A673 (cell line): ENCODE measurements around the gene THRSP. TPM values are rescaled to one million over a fixed set of nuclear protein-coding genes. Genes with fewer than 3 reads are reported as not detected.

Source experiments
- BruUV-seq: library from RNA; stranded (reverse); fragments of 400-500 nt; replicated peaks from 2 replicates; lab custom pipeline; 2021; lab: Mats Ljungman, UMichigan
- CTCF ChIA-PET: fragments of 300-600 bp; sonication (Branson Sonifier 250); formaldehyde crosslinking; loops from one replicate; lab custom pipeline; 2022; ENCODE audit warnings: antibody characterized with exemption; lab: Charles Lee
- POLR2A ChIA-PET: fragments of 300-600 bp; sonication (Branson Sonifier 250); formaldehyde crosslinking; loops from one replicate; lab custom pipeline; 2022; ENCODE audit warnings: antibody characterized with exemption; ENCODE audit not compliant: low non-redundant PET; lab: Charles Lee
- DNase-seq: peaks from one replicate; pipeline ENCODE4 v3.0.0-alpha.2; 2015; ENCODE audit warnings: low spot score
- H3K27ac ChIP-seq: fragments of 200-600 bp; sonication (generic); 2 replicates; pipeline ENCODE4 v1.5.1; 2016; ENCODE audit warnings: mixed run types, low read depth, mild to moderate bottlenecking, mixed read lengths, antibody characterized with exemption, low read length; ENCODE audit not compliant: poor library complexity, severe bottlenecking
- H3K27me3 ChIP-seq: fragments of 200-600 bp; sonication (generic); replicated peaks from 2 replicates; pipeline ENCODE4 v1.6.1; 2017; ENCODE audit warnings: mixed run types, low read depth, mild to moderate bottlenecking, mixed read lengths, antibody characterized with exemption, low read length; ENCODE audit not compliant: insufficient read depth, poor library complexity
- H3K36me3 ChIP-seq: fragments of 200-600 bp; sonication (generic); 2 replicates; pipeline ENCODE4 v1.6.1; 2016; ENCODE audit warnings: mixed run types, mild to moderate bottlenecking, mixed read lengths, antibody characterized with exemption, low read length; ENCODE audit not compliant: insufficient read depth, poor library complexity, severe bottlenecking
- H3K4me1 ChIP-seq: fragments of 200-600 bp; sonication (generic); 2 replicates; pipeline ENCODE4 v1.6.1; 2017; ENCODE audit warnings: mixed run types, mild to moderate bottlenecking, mixed read lengths, antibody characterized with exemption, low read length; ENCODE audit not compliant: insufficient read depth, poor library complexity, severe bottlenecking
- H3K4me3 ChIP-seq: fragments of 200-600 bp; sonication (generic); 2 replicates; pipeline ENCODE4 v1.5.1; 2016; ENCODE audit warnings: low read depth, mixed run types, mild to moderate bottlenecking, mixed read lengths, low read length; ENCODE audit not compliant: poor library complexity, severe bottlenecking
- H3K9me3 ChIP-seq: fragments of 200-600 bp; sonication (generic); 2 replicates; pipeline ENCODE4 v1.6.1; 2016; ENCODE audit warnings: mixed run types, low read depth, mild to moderate bottlenecking, mixed read lengths, antibody characterized with exemption, low read length; ENCODE audit not compliant: poor library complexity, severe bottlenecking
- EZH2 ChIP-seq: fragments of 200-600 bp; sonication (generic); IDR thresholded peaks from 2 replicates; pipeline ENCODE4 v1.6.1; 2017; ENCODE audit warnings: borderline replicate concordance, low read depth, mild to moderate bottlenecking, mixed read lengths, antibody characterized with exemption, low read length; ENCODE audit not compliant: poor library complexity, severe bottlenecking
- intact Hi-C: fragments of 100-400 bp; cut with micrococcal nuclease; formaldehyde crosslinking; loops from one replicate; pipeline ENCODE4 v1.10.0; 2022; ENCODE audit not compliant: unreplicated experiment
- total RNA-seq: library from RNA; stranded (reverse); gene quantifications from 2 replicates; pipeline ENCODE4 v1.2.3, GENCODE V29; 2021
- TF ChIP-seq, protein P1 (sequence below): fragments of 300-800, 200-600 bp; sonication (generic); conservative IDR thresholded peaks from 2 replicates; pipeline ENCODE4 v1.5.1; 2017; ENCODE audit warnings: low read depth, mild to moderate bottlenecking, antibody characterized with exemption, low read length, moderate library complexity, mixed read lengths

Gene THRSP
- total RNA-seq, 1 experiment from 2014 or later, result not detected

DNA sequence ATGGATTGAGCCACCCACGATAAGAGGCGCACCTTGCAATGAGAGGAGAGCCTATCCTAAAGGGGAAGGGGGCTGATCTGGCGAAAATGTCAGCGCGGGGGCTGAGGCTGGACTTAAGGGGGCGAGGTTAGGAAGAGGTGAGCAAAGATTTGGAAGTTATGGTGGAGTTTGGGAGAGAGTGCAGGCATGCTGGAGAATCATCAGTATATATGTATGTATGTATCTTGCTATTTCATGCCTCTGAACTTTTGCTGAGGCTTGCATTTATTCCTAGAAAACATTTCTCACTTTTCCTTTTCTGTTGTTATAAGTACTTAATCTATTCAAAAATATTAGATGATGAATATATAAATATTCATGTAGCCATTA is 17.2 kb upstream of the THRSP start:
- Histone ChIP-seq H3K27me3 (no peaks in the 10 kb centered on the region), H3K4me1 (peaks cover 14% of the 10 kb centered on the region), H3K36me3 (no peaks in the 10 kb centered on the region), H3K4me3 (no peak overlapping the region), H3K9me3 (no peaks in the 10 kb centered on the region), H3K27ac (no peak overlapping the region)
- CTCF ChIA-PET, result interaction anchor here (0.7 to 1.4 kb wide), 6 partner anchors 9 to 52 kb away, joined by 3 to 6 read pairs (median 4); partner anchors contain the start of gene INTS4
- TF ChIP-seq EZH2, result no peak
- TF ChIP-seq, protein P1, sequence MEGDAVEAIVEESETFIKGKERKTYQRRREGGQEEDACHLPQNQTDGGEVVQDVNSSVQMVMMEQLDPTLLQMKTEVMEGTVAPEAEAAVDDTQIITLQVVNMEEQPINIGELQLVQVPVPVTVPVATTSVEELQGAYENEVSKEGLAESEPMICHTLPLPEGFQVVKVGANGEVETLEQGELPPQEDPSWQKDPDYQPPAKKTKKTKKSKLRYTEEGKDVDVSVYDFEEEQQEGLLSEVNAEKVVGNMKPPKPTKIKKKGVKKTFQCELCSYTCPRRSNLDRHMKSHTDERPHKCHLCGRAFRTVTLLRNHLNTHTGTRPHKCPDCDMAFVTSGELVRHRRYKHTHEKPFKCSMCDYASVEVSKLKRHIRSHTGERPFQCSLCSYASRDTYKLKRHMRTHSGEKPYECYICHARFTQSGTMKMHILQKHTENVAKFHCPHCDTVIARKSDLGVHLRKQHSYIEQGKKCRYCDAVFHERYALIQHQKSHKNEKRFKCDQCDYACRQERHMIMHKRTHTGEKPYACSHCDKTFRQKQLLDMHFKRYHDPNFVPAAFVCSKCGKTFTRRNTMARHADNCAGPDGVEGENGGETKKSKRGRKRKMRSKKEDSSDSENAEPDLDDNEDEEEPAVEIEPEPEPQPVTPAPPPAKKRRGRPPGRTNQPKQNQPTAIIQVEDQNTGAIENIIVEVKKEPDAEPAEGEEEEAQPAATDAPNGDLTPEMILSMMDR, result peak; percentile 6; the same call in 1 of the 2 replicates
- no peak for DNase-seq
- POLR2A ChIA-PET, result no interaction called here
- intact Hi-C loops, result loop anchor here (1.0 to 5.0 kb wide), 2 partner anchors 52 to 269 kb away; partner anchors contain the start of gene INTS4
- no TSS peak for BruUV-seq

GRCh38 chr11:78048561-78048960 is 15.1 kb upstream of the THRSP start:
- Histone ChIP-seq H3K27ac (no peak overlapping the region), H3K36me3 (no peaks in the 10 kb centered on the region), H3K4me3 (no peak overlapping the region), H3K9me3 (no peaks in the 10 kb centered on the region), H3K27me3 (no peaks in the 10 kb centered on the region), H3K4me1 (peaks cover 12% of the 10 kb centered on the region)
- DNase-seq, result no peak
- no TSS peak for BruUV-seq
- intact Hi-C loops, result loop anchor here (5.0 kb wide), 1 partner anchor 271 kb away; no protein-coding TSS in a partner anchor
- POLR2A ChIA-PET, result interaction anchor here (0.7 kb wide), 1 partner anchor 440 kb away, joined by 3 read pairs; no protein-coding TSS in a partner anchor
- CTCF ChIA-PET, result no interaction called here
- TF ChIP-seq EZH2, result no peak
- TF ChIP-seq, protein P1, result no peak

DNA sequence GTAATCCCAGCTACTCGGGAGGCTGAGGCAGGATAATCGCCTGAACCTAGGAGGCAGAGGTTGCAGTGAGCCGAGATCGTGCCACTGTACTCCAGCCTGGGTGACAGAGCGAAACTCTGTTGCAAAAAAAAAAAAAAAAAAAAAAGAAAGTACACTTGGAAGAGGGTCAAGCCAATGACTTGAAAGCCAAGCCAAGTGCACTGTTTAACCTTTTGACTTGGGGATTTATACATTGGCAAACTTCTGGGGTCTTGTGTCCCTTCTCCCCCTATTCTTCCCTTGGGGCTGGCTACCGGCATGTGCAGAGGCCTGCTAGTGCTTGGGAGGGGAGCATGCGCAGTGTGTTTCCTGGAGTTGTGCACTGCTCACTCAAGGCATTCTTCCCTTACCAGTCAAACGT is 14.3 kb upstream of the THRSP start:
- Histone ChIP-seq H3K4me3 (no peak overlapping the region), H3K4me1 (peaks cover 12% of the 10 kb centered on the region), H3K9me3 (no peaks in the 10 kb centered on the region), H3K27me3 (no peaks in the 10 kb centered on the region), H3K27ac (no peak overlapping the region), H3K36me3 (no peaks in the 10 kb centered on the region)
- no TSS peak for BruUV-seq
- TF ChIP-seq, protein P1, result no peak
- TF ChIP-seq EZH2, result no peak
- no peak for DNase-seq
- intact Hi-C loops, result loop anchor here (5.0 kb wide), 1 partner anchor 272 kb away; no protein-coding TSS in a partner anchor
- POLR2A ChIA-PET, result no interaction called here
- CTCF ChIA-PET, result no interaction called here
